HG02938 (cell line): ENCODE results near the gene ECI1.

Source experiments
- ATAC-seq: cut with Tn5 transposase; IDR thresholded peaks from one replicate; pipeline ENCODE4 v1.9.1; 2021; ENCODE audit warnings: mild to moderate bottlenecking, moderate library complexity; ENCODE audit not compliant: unreplicated experiment

The ECI1 gene

GRCh38 chr16:2251296-2252111 is at the start of gene ECI1:
Gene ECI1 (minus strand): TSS chr16:2251587. CDS start chr16:2251566, 21 bp downstream.
- peak; percentile 82 for ATAC-seq

- no peak for ATAC-seq
Measured at GRCh38 chr16:2299915-2300192, 48.5 kb upstream of the ECI1 start.

GRCh38 chr16:2299121-2299914 is 47.9 kb upstream of the ECI1 start:
- no peak for ATAC-seq

GRCh38 chr16:2298621-2299020 is 47.2 kb upstream of the ECI1 start:
- ATAC-seq, result no peak

- no peak for ATAC-seq
Measured at GRCh38 chr16:2297506-2297860, 46.1 kb upstream of the ECI1 start.

GRCh38 chr16:2296661-2297505 is 45.5 kb upstream of the ECI1 start:
- no peak for ATAC-seq

GRCh38 chr16:2295056-2295798 is 43.8 kb upstream of the ECI1 start:
- ATAC-seq, result no peak

DNA sequence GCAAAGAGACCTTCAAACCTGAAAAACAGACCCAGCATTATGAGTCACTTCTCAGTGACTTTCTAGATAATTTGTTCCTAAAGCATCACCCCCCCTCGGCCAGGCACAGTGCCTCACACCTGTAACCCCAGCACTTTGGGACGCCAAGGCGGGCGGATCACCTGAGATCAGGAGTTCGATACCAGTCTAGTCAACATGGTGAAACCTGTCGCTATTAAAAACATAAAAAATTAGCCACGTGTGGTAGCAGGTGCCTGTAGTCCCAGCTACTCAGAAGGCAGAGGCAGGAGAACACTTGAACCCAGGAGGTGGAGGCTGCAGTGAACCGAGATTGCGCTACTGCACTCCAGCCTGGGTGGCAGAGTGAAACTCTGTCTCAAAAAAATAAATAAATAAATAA is 40.8 kb upstream of the ECI1 start:
- no peak for ATAC-seq

- no peak for ATAC-seq
Measured at GRCh38 chr16:2289282-2289681, 37.9 kb upstream of the ECI1 start.

GRCh38 chr16:2288726-2289125 is 37.3 kb upstream of the ECI1 start:
- no peak for ATAC-seq

- ATAC-seq, result no peak
Measured at GRCh38 chr16:2287916-2288547, 36.6 kb upstream of the ECI1 start.

DNA sequence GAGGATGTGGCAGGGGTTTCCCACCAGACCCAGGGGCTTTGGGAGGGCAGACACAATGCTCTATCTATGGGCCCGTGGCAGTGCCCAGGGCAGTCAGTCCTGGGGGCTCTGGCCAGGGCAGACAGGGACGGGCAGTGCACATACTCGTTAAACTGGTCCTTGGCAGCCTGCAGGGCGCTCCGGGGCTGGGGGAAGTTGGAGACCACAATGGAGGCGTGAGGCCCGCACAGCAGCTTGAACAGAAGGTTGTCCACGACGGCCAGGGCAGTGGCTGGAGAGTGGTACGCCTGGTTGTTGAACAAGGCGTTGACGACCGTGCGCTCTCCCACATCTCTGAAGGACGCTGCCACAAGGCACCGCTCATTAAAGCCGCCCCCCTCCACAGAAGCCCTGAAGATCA is 35.2 kb upstream of the ECI1 start:
- no peak for ATAC-seq

DNA sequence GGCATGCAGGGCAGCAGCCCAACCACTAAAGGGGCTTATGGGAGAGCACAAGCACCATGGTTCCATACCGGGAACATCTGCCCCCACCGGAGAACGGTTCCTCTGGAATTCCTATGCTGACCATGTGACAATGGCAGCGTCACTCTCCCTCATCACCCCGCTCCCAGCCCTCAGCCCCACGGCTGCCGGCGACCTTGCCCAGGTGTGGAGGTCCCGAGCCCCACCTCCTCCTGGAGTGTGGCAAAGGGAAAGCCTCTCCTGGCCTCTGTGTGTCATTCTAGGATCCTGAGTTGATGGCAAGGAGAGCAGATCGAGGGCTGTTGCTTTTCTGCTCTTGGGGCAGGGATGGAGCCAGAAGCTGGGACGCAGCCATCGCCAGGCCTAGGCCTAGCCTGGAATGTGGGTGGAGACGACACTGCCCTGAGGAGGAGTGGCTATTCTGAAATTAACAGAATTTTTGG is 34.4 kb upstream of the ECI1 start:
- no peak for ATAC-seq

DNA sequence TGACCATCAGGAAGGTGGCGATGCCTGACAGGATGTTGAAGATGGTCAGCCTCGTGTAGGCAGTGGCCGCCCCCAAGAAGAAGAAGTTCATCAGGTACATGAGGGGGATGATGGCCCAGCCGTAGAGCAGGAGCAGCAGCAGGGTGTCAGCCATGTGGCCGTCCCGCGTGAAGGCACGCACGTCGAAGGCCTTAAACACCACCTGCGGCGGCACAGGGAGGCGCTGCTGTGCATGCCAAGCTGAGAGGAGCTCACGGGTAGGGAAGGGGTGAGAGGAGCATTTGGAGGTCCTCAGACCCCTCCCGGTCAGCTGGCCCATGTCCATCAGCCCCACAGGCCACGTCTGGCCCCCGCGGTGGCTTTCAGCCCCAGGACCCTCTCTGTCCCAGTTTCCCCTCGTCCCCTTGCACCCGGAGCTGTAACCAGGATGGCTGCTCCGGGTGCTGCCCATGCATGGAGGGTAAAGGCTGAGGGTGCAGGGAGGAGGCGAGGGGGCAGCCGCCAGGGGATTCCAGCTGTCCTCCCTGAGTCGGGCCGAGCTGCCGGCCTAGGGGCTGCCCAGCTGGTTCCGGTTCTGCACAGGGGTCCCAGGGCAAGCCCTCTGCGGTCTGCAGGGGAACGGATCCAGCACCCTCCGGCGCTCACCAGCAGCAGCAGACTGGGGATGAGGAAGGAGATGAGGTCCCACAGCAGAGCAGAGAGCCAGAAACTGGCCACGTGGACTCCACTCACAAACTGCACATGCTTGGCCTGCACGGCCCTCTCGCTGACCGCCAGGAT is 33.6 kb upstream of the ECI1 start:
- ATAC-seq, result no peak

GRCh38 chr16:2284001-2284770 is 32.8 kb upstream of the ECI1 start:
- ATAC-seq, result no peak

DNA sequence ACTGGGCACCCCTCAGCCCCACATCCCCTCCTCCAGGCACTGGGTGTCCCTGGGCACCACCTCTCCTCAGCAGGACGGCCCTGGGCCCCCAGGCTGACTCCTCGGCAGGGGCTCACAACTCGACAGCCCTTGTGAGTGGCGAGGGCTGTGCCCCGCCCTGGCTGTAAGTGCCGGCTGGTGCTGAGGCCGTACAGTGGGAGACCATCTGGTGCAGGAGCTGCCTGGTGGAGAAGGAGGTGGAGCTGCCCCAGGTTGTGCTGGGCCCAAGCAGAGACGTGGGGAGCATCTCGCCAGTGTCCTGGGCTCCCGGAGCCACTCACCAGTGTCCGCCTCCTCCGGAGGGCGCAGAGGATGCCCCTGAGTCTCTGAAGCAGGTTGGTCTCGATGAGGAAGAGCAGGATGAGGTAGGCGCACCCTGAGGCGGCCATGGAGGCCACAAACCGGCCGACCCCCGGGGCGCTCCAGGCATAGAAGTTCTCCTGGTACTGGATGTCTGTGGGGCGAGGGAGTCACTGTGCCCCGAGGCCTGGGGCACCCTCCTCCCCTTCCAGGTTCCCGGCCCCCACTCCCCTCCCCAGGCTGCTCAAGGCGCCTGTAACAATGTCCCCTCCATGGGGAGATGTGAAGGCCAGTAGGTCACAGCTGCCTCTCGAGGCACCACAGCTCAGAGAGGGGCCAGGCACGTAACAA is 31.6 kb upstream of the ECI1 start:
- no peak for ATAC-seq

GRCh38 chr16:2282262-2282661 is 30.9 kb upstream of the ECI1 start:
- ATAC-seq, result no peak

DNA sequence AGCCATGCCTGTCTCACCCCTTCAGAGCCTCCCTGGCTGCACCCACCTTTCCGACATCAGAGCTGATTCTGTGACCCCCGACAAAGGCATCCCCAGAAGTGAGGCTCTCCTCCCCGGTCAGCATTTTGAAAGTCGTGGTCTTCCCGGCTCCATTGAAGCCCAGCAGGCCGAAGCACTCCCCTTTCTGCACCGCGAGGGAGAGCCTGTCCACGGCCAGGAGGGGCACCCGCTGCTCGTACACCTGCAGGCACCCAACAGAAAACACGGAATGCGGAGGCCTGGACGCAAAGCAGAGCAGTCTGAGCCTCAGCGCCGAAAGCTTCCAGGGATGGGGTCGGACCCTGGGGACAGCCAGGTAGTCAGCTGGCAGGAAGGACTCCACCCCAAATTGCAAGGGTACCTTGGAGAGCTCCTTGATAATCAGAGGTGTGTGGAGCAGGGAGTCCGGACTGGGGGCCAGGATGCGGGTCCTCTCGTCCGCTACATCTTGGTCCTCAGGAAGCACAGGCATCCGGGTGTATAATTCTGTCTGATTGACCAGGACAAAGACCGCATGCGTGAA is 29.7 kb upstream of the ECI1 start:
- no peak for ATAC-seq
